Gastroesophageal sphincter (tissue), 3 donors: ENCODE measurements around the gene UBL5.

ENCODE experiments used
- EP300 ChIP-seq: sonication (generic); formaldehyde crosslinking; IDR thresholded peaks from one replicate; pipeline ENCODE4 v1.6.1; 2017; ENCODE audit warnings: antibody characterized with exemption, mild to moderate bottlenecking
- POLR2A ChIP-seq, 2 donors: fragments of 450-650 bp; IDR thresholded peaks; one replicate each; pipeline ENCODE4 v1.6.1; 2017; ENCODE audit warnings: antibody characterized with exemption in 2 of 2, mild to moderate bottlenecking in 2 of 2, moderate library complexity in 1 of 2
- POLR2AphosphoS5 ChIP-seq: sonication (generic); formaldehyde crosslinking; IDR thresholded peaks from one replicate; pipeline ENCODE4 v1.6.1; 2017; ENCODE audit warnings: antibody characterized with exemption
- TF ChIP-seq, protein P1 (sequence below), 4 experiments: fragments of 200-600 bp in 2 of 4; fragments of 450-650 bp in 2 of 4; sonication (generic) in 1 of 4; IDR thresholded peaks; one replicate each; pipeline ENCODE4 v1.5.1; 2017 to 2019; ENCODE audit warnings: antibody characterized with exemption in 4 of 4, mild to moderate bottlenecking in 2 of 4, moderate library complexity in 2 of 4

GRCh38 chr19:9782338-9782737, 45.4 kb upstream of the UBL5 start:
- TF ChIP-seq POLR2AphosphoS5 (no peak), EP300 (no peak), POLR2A (IDR thresholded peaks at IDR 0.05) (no peak)
- TF ChIP-seq, protein P1, sequence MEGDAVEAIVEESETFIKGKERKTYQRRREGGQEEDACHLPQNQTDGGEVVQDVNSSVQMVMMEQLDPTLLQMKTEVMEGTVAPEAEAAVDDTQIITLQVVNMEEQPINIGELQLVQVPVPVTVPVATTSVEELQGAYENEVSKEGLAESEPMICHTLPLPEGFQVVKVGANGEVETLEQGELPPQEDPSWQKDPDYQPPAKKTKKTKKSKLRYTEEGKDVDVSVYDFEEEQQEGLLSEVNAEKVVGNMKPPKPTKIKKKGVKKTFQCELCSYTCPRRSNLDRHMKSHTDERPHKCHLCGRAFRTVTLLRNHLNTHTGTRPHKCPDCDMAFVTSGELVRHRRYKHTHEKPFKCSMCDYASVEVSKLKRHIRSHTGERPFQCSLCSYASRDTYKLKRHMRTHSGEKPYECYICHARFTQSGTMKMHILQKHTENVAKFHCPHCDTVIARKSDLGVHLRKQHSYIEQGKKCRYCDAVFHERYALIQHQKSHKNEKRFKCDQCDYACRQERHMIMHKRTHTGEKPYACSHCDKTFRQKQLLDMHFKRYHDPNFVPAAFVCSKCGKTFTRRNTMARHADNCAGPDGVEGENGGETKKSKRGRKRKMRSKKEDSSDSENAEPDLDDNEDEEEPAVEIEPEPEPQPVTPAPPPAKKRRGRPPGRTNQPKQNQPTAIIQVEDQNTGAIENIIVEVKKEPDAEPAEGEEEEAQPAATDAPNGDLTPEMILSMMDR (IDR thresholded peaks at IDR 0.05) = no peak
